ENCODE data around the gene ITSN1.

- TF ChIP-seq CTCF (IDR thresholded peaks at IDR 0.05) (no peak), POLR2A (IDR thresholded peaks at IDR 0.05) (no peak), EP300 (IDR thresholded peaks at IDR 0.05) (no peak)
Measured at GRCh38 chr21:33767960-33768359, 125.7 kb downstream of the ITSN1 start.

All from tibial nerve (tissue), 4 donors.